HepG2 (cell line): Measurements from ENCODE around the gene KANSL3. TPM values are rescaled to one million over a fixed set of nuclear protein-coding genes. Genes with fewer than 3 reads are reported as not detected.

Source experiments
- GPBP1L1 ChIP-seq: sonication (generic); formaldehyde crosslinking; IDR thresholded peaks from 2 replicates; pipeline ENCODE4 v1.5.0; 2020; ENCODE audit warnings: mild to moderate bottlenecking, missing genetic modification reagents
- HNRNPH1 ChIP-seq: fragments of 200-400 bp; formaldehyde crosslinking; optimal IDR thresholded peaks from 2 replicates; pipeline ENCODE3; 2017; ENCODE audit warnings: mild to moderate bottlenecking, low read depth, low read length
- ISL2 ChIP-seq: sonication (generic); formaldehyde crosslinking; IDR thresholded peaks from 2 replicates; pipeline ENCODE4 v1.5.0; 2020; ENCODE audit warnings: missing genetic modification reagents
- KAT2B ChIP-seq: fragments of 150-350 bp; IDR thresholded peaks from 2 replicates; pipeline ENCODE4 v1.6.1; 2014; ENCODE audit warnings: low read depth, low read length, borderline replicate concordance
- KMT2B ChIP-seq: IDR thresholded peaks from 2 replicates; pipeline ENCODE4 v1.6.1; 2016; ENCODE audit warnings: missing genetic modification reagents, missing compliant biosample characterization
- NR2F6 ChIP-seq, 2 experiments: IDR thresholded peaks; 2 replicates each; pipeline ENCODE4 v1.6.1; 2016; ENCODE audit warnings: antibody characterized with exemption in 1 of 2, mild to moderate bottlenecking in 1 of 2
- POLR2AphosphoS5 ChIP-seq: IDR thresholded peaks from 2 replicates; pipeline ENCODE4 v1.6.1; 2012; ENCODE audit warnings: low read depth, low read length
- SRSF9 ChIP-seq: fragments of 200-400 bp; formaldehyde crosslinking; IDR thresholded peaks from 2 replicates; pipeline ENCODE4 v1.6.1; 2018; ENCODE audit warnings: borderline replicate concordance, mild to moderate bottlenecking, low read depth, low read length; ENCODE audit not compliant: insufficient read depth, poor library complexity, severe bottlenecking
- ZC3H13 ChIP-seq: sonication (generic); formaldehyde crosslinking; IDR thresholded peaks from 2 replicates; pipeline ENCODE4 v1.8.1; 2023; ENCODE audit warnings: mild to moderate bottlenecking, missing genetic modification reagents, moderate library complexity
- ZFP36L1 ChIP-seq: sonication (generic); formaldehyde crosslinking; IDR thresholded peaks from 2 replicates; pipeline ENCODE4 v1.8.0; 2022; ENCODE audit warnings: mild to moderate bottlenecking, missing genetic modification reagents, moderate library complexity
- ZKSCAN1 ChIP-seq: fragments of 150-350 bp; IDR thresholded peaks from 2 replicates; pipeline ENCODE4 v1.6.1; 2014; ENCODE audit warnings: low read length
- ZMAT3 ChIP-seq: sonication (generic); formaldehyde crosslinking; conservative IDR thresholded peaks from 2 replicates; pipeline ENCODE4 v1.7.0; 2021; ENCODE audit warnings: missing genetic modification reagents
- ZMYM3 ChIP-seq: sonication (generic); formaldehyde crosslinking; IDR thresholded peaks from 2 replicates; pipeline ENCODE4 v1.5.1; 2020; ENCODE audit warnings: mild to moderate bottlenecking, missing genetic modification reagents
- ZNF143 ChIP-seq: sonication (generic); formaldehyde crosslinking; IDR thresholded peaks from 2 replicates; pipeline ENCODE4 v1.4.0; 2020; ENCODE audit warnings: missing genetic modification reagents
- ZNF264 ChIP-seq: sonication (generic); formaldehyde crosslinking; IDR thresholded peaks from 2 replicates; pipeline ENCODE4 v1.4.0; 2020; ENCODE audit warnings: missing genetic modification reagents
- ZNF317 ChIP-seq: sonication (generic); formaldehyde crosslinking; IDR thresholded peaks from 2 replicates; pipeline ENCODE4 v1.5.0; 2020; ENCODE audit warnings: mild to moderate bottlenecking, missing genetic modification reagents
- ZNF501 ChIP-seq: sonication (generic); formaldehyde crosslinking; IDR thresholded peaks from 2 replicates; pipeline ENCODE4 v1.5.1; 2020; ENCODE audit warnings: mild to moderate bottlenecking, moderate library complexity, missing genetic modification reagents
- ZNF619 ChIP-seq: sonication (generic); formaldehyde crosslinking; IDR thresholded peaks from 2 replicates; pipeline ENCODE4 v1.4.0; 2020; ENCODE audit warnings: mild to moderate bottlenecking, missing genetic modification reagents
- ZNF720 ChIP-seq: sonication (generic); formaldehyde crosslinking; IDR thresholded peaks from 2 replicates; pipeline ENCODE4 v1.4.0; 2020; ENCODE audit warnings: missing genetic modification reagents
- ZNF83 ChIP-seq: sonication (generic); formaldehyde crosslinking; IDR thresholded peaks from 2 replicates; pipeline ENCODE4 v1.4.0; 2020; ENCODE audit warnings: missing genetic modification reagents, mild to moderate bottlenecking, borderline replicate concordance
- ZSCAN22 ChIP-seq: sonication (generic); formaldehyde crosslinking; IDR thresholded peaks from 2 replicates; pipeline ENCODE4 v1.4.0; 2020; ENCODE audit warnings: mild to moderate bottlenecking, missing genetic modification reagents
- polyA plus RNA-seq, 8 experiments: library from polyadenylated mRNA; depleted of rRNA in 3 of 8; stranded (reverse) in 7 of 8; unstranded in 1 of 8; fragments of >200 nt; fragmentation: Illumina TruSeq in 4 of 8; extraction: Trizol in 4 of 8; gene quantifications; 2 replicates each; pipeline versions ENCODE4 v1.2.1 to v1.2.3, GENCODE V29; 2011 to 2016; ENCODE audit warnings: low read depth in 4 of 8, missing spikeins in 1 of 8, mixed read lengths in 1 of 8; ENCODE audit not compliant: insufficient read depth in 1 of 8
- total RNA-seq, 5 experiments: library from RNA; depleted of rRNA; stranded (reverse); fragments of >200 nt; fragmentation: Illumina TruSeq; extraction: Trizol; gene quantifications; 2 replicates each; pipeline ENCODE4 v1.2.3, GENCODE V29; 2016; ENCODE audit warnings: low read depth in 1 of 5
- TF ChIP-seq, protein P1 (sequence below): sonication (generic); formaldehyde crosslinking; IDR thresholded peaks from 2 replicates; pipeline ENCODE4 v1.4.0; 2020; ENCODE audit warnings: missing genetic modification reagents
- TF ChIP-seq, protein P2 (sequence below): sonication (generic); formaldehyde crosslinking; IDR thresholded peaks from 2 replicates; pipeline ENCODE4 v1.8.0; 2022; ENCODE audit warnings: missing genetic modification reagents, mild to moderate bottlenecking, moderate library complexity, borderline replicate concordance

The KANSL3 gene
- total and polyA plus RNA-seq, 2 of the 13 experiments (the other 11 are each of a cell fraction or from before 2014, with no cell fraction given) = 20.8 to 37.3 TPM

DNA sequence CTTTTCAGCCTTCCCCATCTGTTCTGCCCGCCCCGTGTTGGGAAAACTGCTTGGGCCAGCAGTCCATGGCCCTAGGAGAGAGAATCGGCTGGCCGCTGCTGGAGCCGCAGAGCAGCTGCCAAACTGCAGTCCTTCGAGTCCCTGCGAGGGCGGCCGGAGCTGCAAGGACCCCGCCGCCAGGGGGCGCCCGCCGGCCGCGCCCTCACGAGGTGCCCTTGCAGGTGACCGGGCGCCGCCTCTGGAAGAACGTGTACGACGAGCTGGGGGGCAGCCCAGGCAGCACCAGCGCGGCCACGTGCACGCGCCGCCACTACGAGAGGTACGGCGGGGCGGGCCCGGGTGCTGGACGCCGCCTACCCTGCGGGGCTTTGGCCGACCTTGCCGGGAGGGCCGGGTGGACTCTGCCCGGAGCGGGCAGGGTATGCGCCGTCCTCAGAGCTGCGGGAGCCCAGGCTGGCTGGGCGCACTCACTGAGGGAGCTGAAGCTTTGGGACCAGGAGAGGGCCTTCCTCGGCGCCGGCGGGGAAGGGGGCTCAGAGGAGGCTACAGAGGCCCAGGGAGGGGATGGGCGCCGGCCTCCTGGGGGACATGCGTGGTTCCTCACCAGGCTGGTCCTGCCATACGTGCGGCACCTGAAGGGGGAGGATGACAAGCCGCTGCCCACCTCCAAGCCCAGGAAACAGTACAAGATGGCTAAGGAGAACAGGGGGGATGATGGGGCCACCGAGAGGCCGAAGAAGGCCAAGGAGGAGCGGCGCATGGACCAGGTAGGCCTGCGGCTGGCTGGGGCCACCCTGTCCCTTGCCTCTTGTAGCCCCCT lies 87.9 kb downstream of the KANSL3 start (continued):
- TF ChIP-seq ZNF143 (CRISPR knock-in tag) (peak; percentile 68; the same call in 1 of the 2 replicates), ZNF264 (CRISPR knock-in tag) (peak; percentile 90), ZMYM3 (CRISPR knock-in tag) (no peak; the same call in 1 of the 2 replicates), ZNF83 (no peak), KMT2B (CRISPR knock-in tag) (no peak; the same call in 1 of the 2 replicates), ISL2 (peak; percentile 50; the same call in 1 of the 2 replicates), ZNF317 (peak; percentile 68; the same call in 1 of the 2 replicates), ZNF720 (CRISPR knock-in tag) (no peak), ZFP36L1 (CRISPR knock-in tag) (peak; percentile 99), POLR2AphosphoS5 (peak; percentile 75), ZSCAN22 (CRISPR knock-in tag) (no peak), ZNF501 (CRISPR knock-in tag) (peak; percentile 96), SRSF9 (no peak), ZC3H13 (CRISPR knock-in tag) (peak; percentile 92), ZMAT3 (CRISPR knock-in tag) (peak; percentile 96), HNRNPH1 (no peak), GPBP1L1 (CRISPR knock-in tag) (no peak), NR2F6 (IDR thresholded peaks at IDR 0.05) (no peak), NR2F6 (CRISPR knock-in tag; IDR thresholded peaks at IDR 0.05) (peak; percentile 88), ZNF619 (CRISPR knock-in tag) (peak; percentile 91), KAT2B (no peak), ZKSCAN1 (no peak)
- TF ChIP-seq, protein P1, sequence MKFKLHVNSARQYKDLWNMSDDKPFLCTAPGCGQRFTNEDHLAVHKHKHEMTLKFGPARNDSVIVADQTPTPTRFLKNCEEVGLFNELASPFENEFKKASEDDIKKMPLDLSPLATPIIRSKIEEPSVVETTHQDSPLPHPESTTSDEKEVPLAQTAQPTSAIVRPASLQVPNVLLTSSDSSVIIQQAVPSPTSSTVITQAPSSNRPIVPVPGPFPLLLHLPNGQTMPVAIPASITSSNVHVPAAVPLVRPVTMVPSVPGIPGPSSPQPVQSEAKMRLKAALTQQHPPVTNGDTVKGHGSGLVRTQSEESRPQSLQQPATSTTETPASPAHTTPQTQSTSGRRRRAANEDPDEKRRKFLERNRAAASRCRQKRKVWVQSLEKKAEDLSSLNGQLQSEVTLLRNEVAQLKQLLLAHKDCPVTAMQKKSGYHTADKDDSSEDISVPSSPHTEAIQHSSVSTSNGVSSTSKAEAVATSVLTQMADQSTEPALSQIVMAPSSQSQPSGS (CRISPR knock-in tag) = peak; percentile 89; the same call in 1 of the 2 replicates
- TF ChIP-seq, protein P2, sequence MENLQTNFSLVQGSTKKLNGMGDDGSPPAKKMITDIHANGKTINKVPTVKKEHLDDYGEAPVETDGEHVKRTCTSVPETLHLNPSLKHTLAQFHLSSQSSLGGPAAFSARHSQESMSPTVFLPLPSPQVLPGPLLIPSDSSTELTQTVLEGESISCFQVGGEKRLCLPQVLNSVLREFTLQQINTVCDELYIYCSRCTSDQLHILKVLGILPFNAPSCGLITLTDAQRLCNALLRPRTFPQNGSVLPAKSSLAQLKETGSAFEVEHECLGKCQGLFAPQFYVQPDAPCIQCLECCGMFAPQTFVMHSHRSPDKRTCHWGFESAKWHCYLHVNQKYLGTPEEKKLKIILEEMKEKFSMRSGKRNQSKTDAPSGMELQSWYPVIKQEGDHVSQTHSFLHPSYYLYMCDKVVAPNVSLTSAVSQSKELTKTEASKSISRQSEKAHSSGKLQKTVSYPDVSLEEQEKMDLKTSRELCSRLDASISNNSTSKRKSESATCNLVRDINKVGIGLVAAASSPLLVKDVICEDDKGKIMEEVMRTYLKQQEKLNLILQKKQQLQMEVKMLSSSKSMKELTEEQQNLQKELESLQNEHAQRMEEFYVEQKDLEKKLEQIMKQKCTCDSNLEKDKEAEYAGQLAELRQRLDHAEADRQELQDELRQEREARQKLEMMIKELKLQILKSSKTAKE (CRISPR knock-in tag) = peak; percentile 84
